Upper lobe of left lung (tissue), 4 donors: ENCODE measurements around the gene KIAA1217.

Experiments
- EP300 ChIP-seq, 4 donors: sonication (generic); formaldehyde crosslinking; IDR thresholded peaks; one replicate each; pipeline ENCODE4 v1.5.1; 2017; ENCODE audit warnings: antibody characterized with exemption in 4 of 4, control low read depth in 2 of 4
- TF ChIP-seq, protein P1 (sequence below), 6 experiments: fragments of 450-650 bp in 4 of 6; fragments of 200-600 bp in 2 of 6; sonication (generic) in 2 of 6; IDR thresholded peaks; one replicate each; pipeline ENCODE4 v1.5.1; 2016 to 2019; ENCODE audit warnings: antibody characterized with exemption in 6 of 6

GRCh38 chr10:24434961-24435360, 226.0 kb downstream of the KIAA1217 start:
- TF ChIP-seq EP300 (IDR thresholded peaks at IDR 0.05) = no peak
- TF ChIP-seq, protein P1, sequence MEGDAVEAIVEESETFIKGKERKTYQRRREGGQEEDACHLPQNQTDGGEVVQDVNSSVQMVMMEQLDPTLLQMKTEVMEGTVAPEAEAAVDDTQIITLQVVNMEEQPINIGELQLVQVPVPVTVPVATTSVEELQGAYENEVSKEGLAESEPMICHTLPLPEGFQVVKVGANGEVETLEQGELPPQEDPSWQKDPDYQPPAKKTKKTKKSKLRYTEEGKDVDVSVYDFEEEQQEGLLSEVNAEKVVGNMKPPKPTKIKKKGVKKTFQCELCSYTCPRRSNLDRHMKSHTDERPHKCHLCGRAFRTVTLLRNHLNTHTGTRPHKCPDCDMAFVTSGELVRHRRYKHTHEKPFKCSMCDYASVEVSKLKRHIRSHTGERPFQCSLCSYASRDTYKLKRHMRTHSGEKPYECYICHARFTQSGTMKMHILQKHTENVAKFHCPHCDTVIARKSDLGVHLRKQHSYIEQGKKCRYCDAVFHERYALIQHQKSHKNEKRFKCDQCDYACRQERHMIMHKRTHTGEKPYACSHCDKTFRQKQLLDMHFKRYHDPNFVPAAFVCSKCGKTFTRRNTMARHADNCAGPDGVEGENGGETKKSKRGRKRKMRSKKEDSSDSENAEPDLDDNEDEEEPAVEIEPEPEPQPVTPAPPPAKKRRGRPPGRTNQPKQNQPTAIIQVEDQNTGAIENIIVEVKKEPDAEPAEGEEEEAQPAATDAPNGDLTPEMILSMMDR (IDR thresholded peaks at IDR 0.05) = no peak
